Measurements from ENCODE around the gene SHROOM1.
"Not testable (repeated sequence)": the region's sequence is repeated elsewhere in the genome, so short reads cannot be mapped to it uniquely, and the experiment has no call there.

Gene SHROOM1

GRCh38 chr5:132823481-132824050 is 6.9 kb downstream of the SHROOM1 start:
- DNase-seq: no peak

DNA sequence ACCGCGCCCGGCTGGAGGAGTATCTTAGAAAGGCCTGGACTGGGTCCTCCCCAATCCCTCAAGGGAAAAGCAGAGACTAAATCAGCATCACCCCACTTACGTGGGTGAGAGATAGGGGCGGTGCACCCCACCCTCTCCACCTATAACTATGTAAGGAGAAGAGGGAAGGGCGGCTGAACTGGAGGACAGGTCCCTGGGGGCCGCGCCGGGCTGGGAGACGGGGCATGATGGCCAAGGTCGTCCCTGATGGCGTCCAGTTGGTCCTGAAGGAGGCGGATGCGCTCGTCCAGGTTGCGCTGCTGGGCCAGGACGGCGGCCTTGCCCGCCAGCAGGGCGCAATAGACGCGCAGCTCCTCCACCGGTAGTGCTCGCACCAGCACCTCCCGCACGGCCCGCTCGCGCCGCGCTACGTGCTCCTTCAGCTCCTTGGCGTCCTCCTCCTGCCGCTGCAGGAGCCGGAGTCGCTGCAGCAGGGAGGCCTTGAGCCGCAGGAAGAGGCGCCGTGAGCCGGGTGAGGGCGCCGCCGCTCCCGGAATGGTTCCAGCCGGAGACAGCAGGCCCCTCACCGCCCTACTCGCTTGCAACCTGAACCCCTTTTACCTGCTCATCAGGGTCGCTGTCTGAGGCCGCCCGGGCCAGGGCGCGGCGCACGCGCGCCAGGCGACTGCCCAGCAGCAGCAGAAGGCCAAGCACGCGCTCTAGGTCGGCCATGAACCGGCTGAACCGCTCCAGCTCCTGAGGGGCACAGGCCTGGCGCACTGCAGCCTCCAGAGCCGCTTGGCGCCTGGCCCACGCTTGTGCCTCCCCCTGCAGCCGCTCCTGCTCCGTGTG is 7.6 kb downstream of the SHROOM1 start:
- no peak for DNase-seq

GRCh38 chr5:132821791-132822190 is 8.7 kb downstream of the SHROOM1 start:
- DNase-seq: no peak

- no peak for DNase-seq
These were observed 9.1 kb downstream of the SHROOM1 start for GRCh38 chr5:132821350-132821749.

DNA sequence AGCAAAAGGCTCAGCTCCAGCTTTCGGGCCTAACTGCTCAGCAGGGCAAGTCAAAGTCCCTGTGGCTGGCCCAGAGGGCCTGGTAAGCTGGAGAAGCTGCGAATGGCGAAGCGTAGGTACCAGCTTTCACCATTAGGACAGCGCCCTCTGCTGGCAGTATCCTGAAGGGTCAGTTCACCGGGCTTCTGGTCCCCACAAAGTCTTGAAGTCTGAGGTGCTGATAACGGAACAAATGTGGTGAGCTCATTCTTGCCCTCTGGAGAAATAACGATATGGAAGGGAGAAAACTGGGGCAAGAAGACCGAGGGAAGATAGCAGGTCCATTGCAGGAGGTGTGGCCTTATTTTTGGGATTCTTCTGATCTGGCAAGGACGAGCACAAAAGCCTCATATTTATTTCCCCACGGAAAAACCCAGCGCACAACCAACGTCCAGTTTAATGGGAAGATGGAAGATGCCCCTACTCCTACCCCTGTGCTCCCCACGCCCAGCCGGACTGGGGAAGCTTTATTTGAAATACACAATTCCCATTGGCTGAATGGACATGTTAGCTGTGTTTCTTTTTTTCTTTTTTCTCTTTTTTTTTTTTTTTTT is 10.2 kb downstream of the SHROOM1 start:
- DNase-seq: peak; percentile 76

DNA sequence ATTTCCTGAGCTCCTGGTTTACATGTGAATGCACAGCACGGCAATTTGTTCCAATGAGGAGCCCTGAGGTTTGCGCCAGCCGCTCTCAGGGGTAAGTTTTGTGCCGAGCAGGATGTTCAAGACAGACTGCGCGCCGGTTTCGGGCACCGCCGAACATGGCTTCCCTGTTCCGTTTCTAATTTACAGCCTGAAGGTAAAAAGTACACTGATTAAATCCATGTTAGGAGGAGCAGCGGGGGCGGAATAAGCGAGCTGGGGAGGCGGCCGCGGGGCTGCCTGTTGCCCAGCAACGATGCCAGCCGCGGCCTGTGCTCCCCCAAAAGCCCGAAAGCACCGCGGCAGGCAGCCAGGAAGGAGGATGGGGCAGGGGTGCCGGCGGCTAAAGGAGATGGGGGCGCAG is 11.0 kb downstream of the SHROOM1 start:
- DNase-seq: no peak

GRCh38 chr5:132817011-132817410 is 13.4 kb downstream of the SHROOM1 start:
- DNase-seq: no peak

DNA sequence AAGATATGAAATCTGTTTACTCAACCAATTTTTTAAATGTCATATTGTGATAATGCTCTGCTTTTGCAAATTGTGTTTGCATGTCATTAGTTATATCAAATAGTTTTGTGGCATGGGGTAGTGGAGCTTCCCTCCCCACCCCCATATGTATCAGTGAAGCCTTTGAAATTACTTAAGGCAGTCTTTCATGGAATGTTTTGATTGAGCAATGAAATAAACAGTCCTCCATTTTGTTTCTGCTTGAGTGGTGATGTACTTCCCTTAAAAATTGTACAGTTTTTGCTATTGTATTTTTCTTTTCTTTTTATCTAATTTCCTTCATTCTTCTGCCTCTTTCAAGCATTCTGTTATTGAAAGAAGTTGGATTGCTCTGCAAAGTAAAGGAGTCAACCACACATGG is 13.9 kb downstream of the SHROOM1 start:
- no peak for DNase-seq

DNA sequence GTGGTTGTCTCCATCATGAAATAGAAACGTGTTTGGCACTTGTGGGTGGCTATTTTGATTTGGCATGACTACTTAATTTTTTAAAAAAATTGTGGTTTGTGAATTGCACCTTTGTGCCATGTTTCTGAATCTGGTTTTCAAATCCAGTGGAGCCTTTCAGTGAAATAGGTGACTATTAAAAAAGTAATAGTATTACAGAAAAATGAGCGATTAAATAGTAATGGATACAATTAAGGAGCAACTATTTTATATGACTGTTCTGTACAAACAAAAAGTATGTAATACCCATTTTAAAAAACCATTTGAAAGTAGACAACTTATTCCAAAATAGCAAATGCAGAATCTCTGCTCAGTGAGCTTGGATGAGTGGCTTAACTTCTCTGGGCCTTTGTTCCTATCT is 14.4 kb downstream of the SHROOM1 start:
- DNase-seq: no peak

DNA sequence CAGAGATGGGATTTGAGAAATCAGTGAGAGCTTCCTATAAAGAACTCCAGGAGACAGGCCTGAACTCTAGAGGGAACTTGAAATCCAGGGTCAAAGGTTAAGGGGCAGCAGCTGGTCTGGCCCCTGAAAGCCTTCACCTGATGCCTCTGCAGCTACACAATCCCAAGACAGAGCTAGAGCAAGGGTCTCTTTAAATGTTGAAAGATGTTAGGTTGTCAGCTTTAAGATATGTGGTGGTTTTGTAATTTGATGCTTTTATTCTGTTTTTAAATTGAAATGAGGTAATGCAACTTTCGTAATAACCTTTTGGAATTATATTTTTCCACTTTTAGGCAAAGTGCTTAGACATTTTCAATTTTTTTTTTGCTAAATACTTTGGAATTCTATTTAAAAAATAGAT is 15.0 kb downstream of the SHROOM1 start:
- no peak for DNase-seq

DNA sequence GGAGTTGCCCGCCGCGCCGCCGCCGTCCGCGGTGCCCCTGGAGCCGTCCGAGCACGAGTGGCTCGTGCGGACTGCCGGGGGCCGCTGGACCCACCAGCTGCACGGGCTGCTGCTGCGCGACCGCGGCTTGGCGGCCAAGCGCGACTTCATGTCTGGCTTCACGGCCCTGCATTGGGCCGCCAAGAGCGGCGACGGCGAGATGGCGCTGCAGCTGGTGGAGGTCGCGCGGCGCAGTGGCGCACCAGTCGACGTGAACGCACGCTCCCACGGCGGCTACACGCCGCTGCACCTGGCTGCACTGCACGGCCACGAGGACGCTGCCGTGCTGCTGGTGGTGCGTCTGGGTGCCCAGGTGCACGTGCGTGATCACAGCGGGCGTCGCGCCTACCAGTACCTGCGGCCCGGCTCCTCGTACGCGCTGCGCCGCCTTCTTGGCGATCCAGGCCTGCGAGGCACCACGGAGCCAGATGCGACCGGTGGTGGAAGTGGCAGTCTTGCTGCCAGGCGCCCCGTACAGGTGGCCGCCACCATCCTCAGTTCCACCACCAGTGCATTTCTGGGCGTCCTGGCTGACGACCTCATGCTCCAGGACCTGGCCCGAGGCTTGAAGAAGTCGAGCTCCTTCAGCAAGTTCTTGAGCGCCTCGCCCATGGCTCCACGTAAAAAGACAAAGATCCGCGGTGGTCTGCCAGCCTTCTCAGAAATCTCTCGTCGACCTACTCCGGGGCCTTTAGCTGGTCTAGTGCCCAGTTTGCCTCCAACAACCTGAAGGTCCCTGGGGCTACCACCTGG is 15.7 kb downstream of the SHROOM1 start:
- no peak for DNase-seq

GRCh38 chr5:132813599-132814502 is 16.6 kb downstream of the SHROOM1 start:
- no peak for DNase-seq

DNA sequence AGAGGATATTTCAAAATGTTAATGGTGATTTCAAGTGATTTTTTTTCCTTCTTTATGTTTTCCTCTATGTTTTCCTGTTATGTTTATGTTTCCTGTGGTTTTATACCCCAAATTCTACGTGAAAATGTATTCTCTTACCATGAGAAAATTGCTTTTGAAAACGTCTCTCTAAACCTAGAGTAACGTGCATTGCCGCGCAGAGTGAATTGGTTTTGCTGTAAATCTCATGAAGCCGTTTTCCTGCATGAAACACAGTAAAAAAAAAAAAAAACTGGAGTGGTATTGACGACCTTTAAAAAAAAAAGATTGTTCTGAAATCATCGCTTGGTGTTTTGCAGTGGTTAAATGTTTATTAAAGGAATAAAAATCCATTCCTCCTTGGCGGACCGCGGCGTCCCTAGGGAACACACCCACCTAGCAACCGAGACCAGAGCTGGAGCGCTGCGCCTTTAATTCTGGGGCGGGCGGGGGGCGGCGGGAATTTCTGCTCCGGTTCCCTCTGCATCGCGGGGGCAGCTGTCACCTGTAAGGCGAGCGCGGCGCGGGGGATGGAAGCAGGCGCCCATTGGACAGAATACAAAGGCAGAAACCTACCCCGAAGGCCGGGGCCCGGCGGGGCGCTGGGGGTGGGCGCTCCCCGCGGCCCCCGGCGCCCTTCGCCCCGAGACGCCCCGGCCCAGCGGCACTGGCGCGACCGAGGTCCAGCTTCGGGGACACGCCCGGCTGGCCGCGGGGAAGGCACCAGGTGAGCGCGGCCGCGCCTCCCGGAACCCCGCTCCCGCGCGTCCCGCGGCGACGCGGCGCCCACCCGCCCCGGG is 17.5 kb downstream of the SHROOM1 start, which contains the start of gene SOWAHA:
TSS of gene SOWAHA (plus strand) at position 522 of the 818 bp plus-strand sequence. CDS start 320 bp downstream, outside the sequence.
- DNase-seq: peak; percentile 15

DNA sequence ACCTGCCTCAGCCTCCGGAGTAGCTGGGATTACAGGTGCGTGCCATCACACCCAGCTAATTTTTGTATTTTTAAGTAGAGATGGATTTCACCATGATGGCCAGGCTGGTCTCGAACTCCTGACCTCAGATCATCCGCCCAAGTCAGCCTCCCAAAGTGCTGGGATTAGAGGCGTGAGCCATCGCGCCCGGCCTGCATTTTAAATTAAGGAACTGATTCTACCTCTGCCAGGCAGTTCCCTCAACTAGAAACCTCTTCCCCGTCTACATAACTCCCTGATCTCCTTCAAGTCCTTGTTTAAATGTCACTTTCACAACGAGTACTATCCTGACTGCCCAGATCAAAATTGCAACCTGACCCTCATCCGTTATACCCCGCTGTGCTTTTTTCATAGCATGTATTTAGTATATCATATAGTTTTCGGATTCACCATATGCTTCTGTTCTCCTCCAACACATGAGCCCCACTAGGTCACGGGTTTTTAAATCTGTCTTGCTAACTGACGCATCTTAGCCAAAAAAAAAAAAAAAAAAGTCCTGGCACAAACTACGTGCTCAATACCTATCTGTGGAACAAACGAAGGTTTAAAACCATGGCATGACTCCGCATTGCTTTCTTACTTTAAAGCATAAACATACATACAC is 18.2 kb downstream of the SHROOM1 start:
- DNase-seq: no peak

GRCh38 chr5:132810605-132811004 is 19.8 kb downstream of the SHROOM1 start:
- DNase-seq: no peak

DNA sequence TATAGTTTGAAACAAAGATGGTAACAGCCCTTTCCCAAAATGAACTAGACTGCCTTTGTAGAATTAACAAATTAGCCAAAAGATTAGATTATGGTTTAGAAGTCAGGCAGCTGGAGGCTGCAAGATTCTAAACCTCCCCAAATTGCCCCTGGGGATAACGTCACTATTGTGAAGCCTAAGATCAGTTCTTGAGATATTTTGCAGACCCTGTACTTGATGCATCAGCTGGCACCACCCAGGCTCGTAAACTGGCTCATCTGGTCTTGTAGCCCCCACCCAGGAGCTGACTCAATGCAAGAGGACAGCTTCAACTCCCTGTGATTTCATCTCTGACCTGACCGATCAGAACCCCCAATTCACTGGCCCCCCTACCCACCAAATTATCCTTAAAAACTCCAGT is 21.6 kb downstream of the SHROOM1 start:
- DNase-seq: no peak

DNA sequence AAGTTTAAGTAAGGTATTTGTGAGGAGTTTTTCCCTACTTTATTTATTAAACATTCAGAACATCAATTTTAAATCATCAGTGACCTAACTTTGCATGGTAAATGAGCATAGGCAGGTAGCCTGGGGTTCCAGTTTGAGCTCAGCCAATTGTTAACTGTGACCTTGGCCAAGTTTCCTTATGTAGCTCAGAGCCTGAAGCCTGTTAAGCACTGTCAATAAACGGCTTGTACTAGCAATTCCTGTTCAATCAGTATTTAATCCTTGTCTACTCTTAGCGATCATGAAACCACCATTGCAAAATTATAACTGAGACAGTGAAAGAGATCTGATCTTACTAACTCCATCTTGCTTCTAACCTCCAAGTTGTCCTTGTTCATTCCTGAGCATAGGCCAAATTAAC is 22.0 kb downstream of the SHROOM1 start:
- DNase-seq: no peak

GRCh38 chr5:132807163-132807838 is 23.1 kb downstream of the SHROOM1 start:
- no peak for DNase-seq

DNA sequence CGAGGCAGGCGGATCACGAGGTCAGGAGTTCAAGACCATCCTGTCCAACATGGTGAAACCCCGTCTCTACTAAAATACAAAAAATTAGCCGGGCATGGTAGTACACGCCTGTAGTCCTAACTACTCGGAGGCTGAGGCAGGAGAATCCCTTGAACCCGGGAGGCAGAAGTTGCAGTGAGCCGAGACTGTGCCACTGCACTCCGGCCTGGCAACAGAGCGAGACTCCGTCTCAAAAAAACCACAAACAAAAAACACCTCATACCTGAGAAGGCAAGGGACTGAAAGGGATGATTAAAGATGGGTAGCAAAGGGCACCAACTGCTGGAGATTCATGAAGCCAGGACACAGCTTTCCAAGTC is 23.7 kb downstream of the SHROOM1 start:
- DNase-seq: not testable (repeated sequence)

DNA sequence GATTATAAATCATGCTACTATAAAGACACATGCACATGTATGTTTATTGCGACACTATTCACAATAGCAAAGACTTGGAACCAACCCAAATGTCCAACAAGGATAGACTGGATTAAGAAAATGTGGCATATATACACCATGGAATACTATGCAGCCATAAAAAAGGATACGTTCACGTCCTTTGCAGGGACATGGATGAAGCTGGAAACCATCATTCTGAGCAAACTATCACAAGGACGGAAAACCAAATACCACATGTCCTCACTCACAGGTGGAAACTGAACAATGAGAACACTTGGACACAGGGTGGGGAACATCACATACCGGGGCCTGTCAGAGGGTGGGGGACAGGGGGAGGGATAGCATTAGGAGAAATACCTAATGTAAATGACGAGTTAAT is 24.6 kb downstream of the SHROOM1 start:
- DNase-seq: not testable (repeated sequence)
